PC-3 (cell line): ENCODE results near the gene CDA.

Experiments used
- CTCF ChIP-seq: fragments of 300-600 bp; sonication (generic); conservative IDR thresholded peaks from 2 replicates; pipeline ENCODE4 v1.5.1; 2017; ENCODE audit warnings: antibody characterized with exemption, low read depth, mild to moderate bottlenecking, low read length
- EZH2 ChIP-seq: fragments of 300-600 bp; sonication (generic); IDR thresholded peaks from one replicate; pipeline ENCODE4 v1.6.1; 2017; ENCODE audit warnings: antibody characterized with exemption, mild to moderate bottlenecking, low read length; ENCODE audit not compliant: unreplicated experiment

- no peak for TF ChIP-seq EZH2
- no peak for TF ChIP-seq CTCF
Observed at GRCh38 chr1:20660847-20661206, 71.9 kb downstream of the CDA start.
